RWPE1 (cell line): ENCODE data around the gene SRPK2.

Experiments
- CTCF ChIA-PET: fragments of 350-600 bp; sonication (Branson Sonifier 250); formaldehyde crosslinking; extraction: SDS; loops from one replicate; lab custom pipeline; 2021; lab: Yijun Ruan, JAX
- POLR2A ChIA-PET: fragments of 400-600 bp; formaldehyde crosslinking; extraction: SDS; loops from one replicate; lab custom pipeline; 2020; ENCODE audit warnings: antibody characterized with exemption; ENCODE audit not compliant: low non-redundant PET; lab: Yijun Ruan, JAX
- DNase-seq: peaks from one replicate; pipeline ENCODE4 v3.0.0; 2012; ENCODE audit warnings: low spot score
- H3K27ac ChIP-seq: fragments of 450-650 bp; 2 replicates; pipeline ENCODE4 v1.5.1; 2017
- CTCF ChIP-seq: fragments of 450-650 bp; conservative IDR thresholded peaks from 2 replicates; pipeline ENCODE4 v1.5.1; 2017; ENCODE audit warnings: low read depth, mild to moderate bottlenecking

Gene SRPK2

DNA sequence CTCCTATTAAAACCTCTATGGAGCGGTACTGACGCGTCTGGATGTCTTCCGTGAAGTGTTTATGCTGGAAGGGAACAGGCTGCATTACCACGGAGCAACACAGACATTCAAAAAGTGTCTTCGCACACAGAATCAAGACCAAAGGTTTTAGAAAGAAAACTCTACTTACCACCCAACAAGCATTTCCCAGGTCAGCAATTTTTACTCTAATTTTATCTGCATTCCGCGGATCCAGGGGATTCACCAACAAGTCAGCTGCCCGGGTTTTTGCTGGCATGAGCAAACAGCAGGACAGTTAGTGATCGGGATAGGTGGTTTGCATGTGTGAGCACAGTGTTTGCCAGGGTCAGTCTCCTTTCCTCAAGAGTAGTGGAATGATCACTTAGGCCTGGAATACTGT lies 255.9 kb downstream of the SRPK2 start:
- H3K27ac ChIP-seq, result no peak overlapping the region
- no peak for TF ChIP-seq CTCF
- ChIA-PET POLR2A (no interaction called here), CTCF (no interaction called here)
- no peak for DNase-seq

DNA sequence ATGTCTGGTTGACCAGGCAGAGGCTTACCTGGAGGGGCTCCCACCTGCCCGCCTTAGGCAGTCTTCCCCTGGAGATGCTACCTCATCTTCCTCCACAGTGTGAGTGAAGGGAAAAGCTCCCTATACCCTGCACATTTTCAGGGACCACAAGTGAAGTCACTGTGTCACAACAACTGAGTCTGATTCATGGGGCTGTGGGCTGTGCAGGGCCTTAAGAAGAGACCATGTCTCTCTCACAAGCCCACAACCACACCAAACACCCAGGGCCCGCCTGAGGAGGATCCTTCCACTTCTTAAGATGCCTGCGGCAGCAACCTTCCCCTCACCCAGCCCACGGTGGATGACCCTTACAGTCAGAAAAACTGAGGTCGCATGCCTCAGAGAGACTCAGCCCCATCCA lies 256.4 kb downstream of the SRPK2 start:
- ChIA-PET CTCF (no interaction called here), POLR2A (no interaction called here)
- no peak for DNase-seq
- no peak for TF ChIP-seq CTCF
- H3K27ac ChIP-seq, result no peak overlapping the region

GRCh38 chr7:105131890-105132289 lies 256.8 kb downstream of the SRPK2 start:
- CTCF ChIA-PET, result interaction anchor here (0.7 kb wide), 1 partner anchor 994 kb away, joined by 4 read pairs; no protein-coding TSS in a partner anchor
- TF ChIP-seq CTCF, result no peak
- POLR2A ChIA-PET, result no interaction called here
- 0 out of 2 replicates have a peak overlapping the region, but pooled peaks have one; percentile 6 for H3K27ac ChIP-seq
- DNase-seq, result no peak

- CTCF ChIA-PET, result interaction anchor here (0.6 kb wide), 1 partner anchor 348 kb away, joined by 3 read pairs; no protein-coding TSS in a partner anchor
- no peak for TF ChIP-seq CTCF
- POLR2A ChIA-PET, result no interaction called here
- DNase-seq, result no peak
- H3K27ac ChIP-seq, result no peak overlapping the region
Measured at GRCh38 chr7:105131033-105131656, 257.6 kb downstream of the SRPK2 start.

DNA sequence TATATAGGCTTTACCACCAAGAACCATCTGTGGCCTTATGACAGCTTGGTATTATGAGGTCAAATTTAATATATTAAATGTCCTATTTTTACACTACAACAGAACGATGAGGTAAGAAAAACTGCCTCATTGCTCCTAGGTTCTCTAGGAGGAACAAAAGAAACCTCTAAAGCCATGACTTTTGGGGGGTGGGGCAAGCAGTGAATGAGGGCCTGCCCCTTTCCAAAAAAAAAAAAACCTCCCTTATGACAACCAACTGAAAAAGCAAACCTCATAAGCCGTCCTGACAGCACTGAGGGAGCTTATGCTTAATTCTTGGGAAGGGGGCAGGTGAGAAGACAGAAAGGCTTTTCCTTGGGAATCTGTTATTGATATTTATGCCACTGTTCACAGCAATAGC lies 258.1 kb downstream of the SRPK2 start:
- no peak for TF ChIP-seq CTCF
- no peak overlapping the region for H3K27ac ChIP-seq
- CTCF ChIA-PET, result interaction anchor here (0.6 kb wide), 1 partner anchor 348 kb away, joined by 3 read pairs; no protein-coding TSS in a partner anchor
- DNase-seq, result no peak
- POLR2A ChIA-PET, result no interaction called here

DNA sequence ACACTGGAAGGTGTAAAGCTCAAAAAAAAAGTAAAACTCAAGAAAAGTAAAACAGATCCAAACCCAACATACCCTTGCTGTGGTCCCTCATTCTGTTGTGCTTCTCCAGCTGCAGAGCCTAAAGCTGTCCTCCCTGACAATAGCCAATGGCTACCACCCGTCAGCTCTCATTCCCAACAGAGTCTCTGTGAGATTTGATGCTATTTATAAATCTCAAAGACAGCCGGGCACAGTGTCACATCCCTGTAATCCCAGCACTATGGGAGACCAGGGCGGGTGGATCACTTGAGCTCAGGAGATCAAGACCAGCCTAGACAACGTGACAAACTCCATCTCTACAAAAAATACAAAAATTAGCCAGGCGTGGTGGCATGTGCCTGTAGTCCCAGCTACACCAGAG lies 258.7 kb downstream of the SRPK2 start:
- POLR2A ChIA-PET, result no interaction called here

More for the DNA sequence above, 258.7 kb downstream of the SRPK2 start:
- CTCF ChIA-PET, result no interaction called here
- no peak for TF ChIP-seq CTCF
- no peak for DNase-seq
- H3K27ac ChIP-seq, result no peak overlapping the region
